ENCODE results near the gene DRP2.
"Not testable (repeated sequence)": the region's sequence is repeated elsewhere in the genome, so short reads cannot be mapped to it uniquely, and the experiment has no call there.

The DRP2 gene, protein sequence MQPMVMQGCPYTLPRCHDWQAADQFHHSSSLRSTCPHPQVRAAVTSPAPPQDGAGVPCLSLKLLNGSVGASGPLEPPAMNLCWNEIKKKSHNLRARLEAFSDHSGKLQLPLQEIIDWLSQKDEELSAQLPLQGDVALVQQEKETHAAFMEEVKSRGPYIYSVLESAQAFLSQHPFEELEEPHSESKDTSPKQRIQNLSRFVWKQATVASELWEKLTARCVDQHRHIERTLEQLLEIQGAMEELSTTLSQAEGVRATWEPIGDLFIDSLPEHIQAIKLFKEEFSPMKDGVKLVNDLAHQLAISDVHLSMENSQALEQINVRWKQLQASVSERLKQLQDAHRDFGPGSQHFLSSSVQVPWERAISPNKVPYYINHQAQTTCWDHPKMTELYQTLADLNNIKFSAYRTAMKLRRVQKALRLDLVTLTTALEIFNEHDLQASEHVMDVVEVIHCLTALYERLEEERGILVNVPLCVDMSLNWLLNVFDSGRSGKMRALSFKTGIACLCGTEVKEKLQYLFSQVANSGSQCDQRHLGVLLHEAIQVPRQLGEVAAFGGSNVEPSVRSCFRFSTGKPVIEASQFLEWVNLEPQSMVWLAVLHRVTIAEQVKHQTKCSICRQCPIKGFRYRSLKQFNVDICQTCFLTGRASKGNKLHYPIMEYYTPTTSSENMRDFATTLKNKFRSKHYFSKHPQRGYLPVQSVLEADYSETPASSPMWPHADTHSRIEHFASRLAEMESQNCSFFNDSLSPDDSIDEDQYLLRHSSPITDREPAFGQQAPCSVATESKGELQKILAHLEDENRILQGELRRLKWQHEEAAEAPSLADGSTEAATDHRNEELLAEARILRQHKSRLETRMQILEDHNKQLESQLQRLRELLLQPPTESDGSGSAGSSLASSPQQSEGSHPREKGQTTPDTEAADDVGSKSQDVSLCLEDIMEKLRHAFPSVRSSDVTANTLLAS

DNA sequence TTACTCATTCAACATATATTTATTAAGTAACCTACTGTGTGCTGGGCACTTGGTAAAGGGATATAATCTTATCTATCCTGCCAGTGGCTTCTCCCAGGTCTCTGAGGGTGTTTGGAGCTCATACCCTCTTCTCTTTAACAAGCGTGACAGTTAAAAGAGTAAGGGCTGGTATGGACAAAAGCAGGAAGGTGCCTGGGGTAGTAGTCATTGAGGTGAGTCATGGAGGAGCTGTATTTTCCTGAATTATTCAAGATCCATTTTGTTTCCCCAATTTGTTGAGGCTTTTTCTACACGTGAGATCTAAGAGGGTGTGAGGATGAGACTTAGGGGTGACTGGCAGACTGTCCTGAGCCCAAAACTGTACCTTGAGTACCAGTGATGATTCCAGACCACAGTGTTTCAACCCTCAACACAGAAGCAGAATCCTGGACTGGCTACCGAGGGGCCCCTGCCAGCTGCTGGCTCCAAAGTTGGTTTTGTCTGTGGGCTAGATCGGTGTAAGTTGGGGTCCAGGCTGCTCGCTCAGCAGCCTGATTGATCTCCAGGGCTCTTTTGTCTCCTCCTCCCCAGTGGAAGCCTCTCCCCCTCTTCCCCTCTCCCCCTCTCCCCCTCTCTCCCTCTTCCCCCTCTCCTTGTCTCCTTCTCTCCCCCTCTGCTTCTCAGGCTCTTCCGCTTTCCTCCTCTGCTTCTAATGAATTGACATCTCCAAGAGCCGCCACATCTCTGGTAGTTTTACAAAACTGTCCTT, at the start of gene DRP2:
Gene DRP2, plus strand, starts transcription at position 671 of the 748 bp plus-strand sequence. CDS start 11,862 bp downstream, outside the sequence.
- no peak for DNase-seq

DNA sequence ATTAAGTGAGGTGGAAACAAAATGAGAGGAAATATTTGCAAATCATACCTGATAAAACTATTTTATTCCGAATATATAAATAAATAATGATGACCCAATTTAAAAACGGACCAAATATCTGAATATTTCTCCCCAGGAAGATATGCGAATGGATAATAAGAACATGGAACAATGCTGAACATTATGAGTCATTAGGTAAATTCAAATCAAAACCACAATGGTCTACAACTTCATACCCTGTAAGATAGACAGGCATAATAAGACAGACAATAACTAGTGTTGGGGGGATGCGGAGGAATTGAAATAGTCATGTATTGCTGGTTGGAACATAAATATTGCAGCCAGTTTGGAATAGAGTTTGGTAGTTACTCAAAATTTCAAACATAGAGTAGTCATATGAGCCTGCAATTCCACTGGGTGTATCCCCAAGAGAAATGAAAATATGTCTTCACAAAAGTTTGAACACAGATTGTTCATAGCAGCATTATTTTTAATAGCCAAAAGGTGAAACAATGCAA, 47.6 kb upstream of the DRP2 start:
- no peak for DNase-seq

GRCh38 chrX:101176439-101176838, 43.1 kb upstream of the DRP2 start:
- no peak for DNase-seq

- DNase-seq: not testable (repeated sequence)
Measured at GRCh38 chrX:101184876-101185275, 34.7 kb upstream of the DRP2 start.

GRCh38 chrX:101187961-101188360, 31.6 kb upstream of the DRP2 start:
- not testable (repeated sequence) for DNase-seq

GRCh38 chrX:101190736-101191135, 28.9 kb upstream of the DRP2 start:
- no peak for DNase-seq

GRCh38 chrX:101191217-101191750, 28.3 kb upstream of the DRP2 start:
- DNase-seq: no peak

DNA sequence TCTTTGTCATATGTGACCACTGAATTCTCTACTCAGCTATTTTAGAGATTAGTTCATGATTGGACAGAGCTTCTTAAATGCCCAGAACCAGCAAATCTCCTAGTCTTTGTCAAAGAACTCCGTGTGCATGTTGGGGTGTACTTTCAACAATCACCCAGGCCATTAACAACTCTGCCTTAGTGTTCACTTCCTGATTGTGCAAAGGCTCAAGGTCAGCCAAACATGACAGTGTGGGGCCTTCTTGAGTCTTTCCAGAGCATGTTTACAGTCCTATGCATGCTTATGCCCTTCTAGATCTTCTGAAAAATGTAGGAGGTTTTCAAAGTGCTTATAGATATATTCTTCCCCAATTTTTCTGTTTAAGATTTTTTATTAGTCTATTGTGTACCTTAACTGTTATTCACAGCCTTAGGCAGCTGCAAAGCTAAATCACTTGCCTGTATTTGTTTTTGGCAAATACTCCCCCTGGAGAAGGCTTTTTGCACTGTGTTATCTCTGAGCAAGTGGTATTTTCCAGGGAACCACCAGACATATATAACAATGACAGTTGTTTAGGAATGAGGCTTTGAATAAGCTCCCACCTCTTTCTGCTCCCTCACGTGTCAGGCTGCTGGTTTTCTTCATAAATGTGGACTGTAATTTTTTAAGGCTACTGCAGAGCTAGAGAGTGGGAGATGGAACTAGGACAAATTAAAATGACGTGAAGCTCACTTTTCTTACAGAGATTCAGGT, 24.0 kb upstream of the DRP2 start:
- DNase-seq: no peak

- no peak for DNase-seq
Measured at GRCh38 chrX:101203761-101204351, 15.7 kb upstream of the DRP2 start.

- no peak for DNase-seq
Measured at GRCh38 chrX:101206471-101206870, 13.1 kb upstream of the DRP2 start.

GRCh38 chrX:101208152-101208905, 11.3 kb upstream of the DRP2 start:
- DNase-seq: no peak

DNA sequence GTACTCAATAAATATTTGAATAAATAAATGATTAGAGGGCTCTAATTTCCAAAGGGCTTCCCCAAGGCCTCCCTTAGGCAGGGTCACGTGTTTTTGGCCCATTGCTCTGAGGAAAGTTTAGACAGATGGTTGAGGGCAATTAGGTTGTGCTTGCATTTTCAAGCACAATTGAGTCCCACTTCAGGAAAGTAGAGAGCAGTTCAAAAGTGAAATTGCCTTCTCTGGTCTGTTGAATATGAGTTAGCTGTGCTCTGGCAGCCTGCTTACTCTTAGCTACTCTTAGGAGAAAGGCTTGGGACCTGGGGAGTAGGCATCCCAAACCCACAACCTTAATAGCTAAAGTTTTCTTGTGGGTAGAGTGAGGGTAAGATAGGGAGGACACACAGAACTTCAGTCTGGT, 9.0 kb upstream of the DRP2 start:
- no peak for DNase-seq

GRCh38 chrX:101217689-101218088, 1.9 kb upstream of the DRP2 start:
- no peak for DNase-seq

DNA sequence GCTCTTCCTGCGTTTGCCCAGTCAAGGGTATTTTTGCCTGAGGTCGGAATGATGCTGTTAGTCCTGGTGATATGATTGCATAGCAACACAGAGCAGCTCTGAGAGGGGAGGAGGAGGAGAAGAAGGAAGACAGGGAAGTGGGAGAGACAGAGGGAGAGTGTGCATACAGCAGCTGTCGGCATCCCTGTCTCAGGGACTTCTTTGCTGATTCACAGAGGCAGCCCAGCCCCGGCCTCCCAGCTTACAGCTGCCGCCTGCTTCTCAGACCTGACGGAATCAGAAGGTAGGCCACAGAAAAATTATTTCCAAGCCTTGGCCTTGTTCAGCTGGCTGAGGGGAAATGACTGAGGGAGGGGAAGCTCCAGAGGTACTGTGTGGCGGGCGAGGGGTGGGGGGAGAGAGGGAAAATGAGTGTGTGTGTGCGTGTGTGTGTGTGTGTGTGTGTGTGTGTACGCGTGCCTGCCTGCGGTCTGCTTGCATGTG, 319 bp downstream of the DRP2 start:
- DNase-seq: no peak

DNA sequence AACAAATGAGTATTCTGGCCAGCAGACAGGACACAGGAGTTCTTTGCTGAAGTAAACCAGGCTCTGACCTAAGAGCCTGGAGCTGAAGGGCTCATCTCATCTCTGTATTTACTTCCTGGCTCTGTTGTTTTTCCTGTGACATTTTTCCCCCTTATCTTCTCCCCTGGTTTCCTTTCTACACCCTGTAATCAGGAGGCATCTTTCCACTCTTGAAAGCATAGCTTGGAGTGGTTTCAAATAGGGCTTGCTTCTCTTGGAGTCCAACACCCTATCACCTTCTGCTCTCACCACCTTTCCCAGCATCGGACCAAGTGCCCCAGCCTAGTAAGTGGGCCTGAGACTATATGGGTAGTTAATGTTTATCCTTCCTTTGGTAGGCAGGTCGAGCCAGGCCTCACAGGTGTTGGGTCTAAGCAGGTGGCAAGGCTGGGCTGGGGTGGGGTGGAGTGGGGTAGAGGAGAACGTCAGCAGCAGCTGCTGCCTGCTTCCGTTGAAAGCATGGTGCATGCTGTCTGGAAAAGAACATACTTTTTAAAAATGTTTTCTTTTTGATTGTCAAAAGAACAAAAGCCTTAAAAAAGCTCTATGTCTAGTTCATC, 1.2 kb downstream of the DRP2 start:
- no peak for DNase-seq

DNA sequence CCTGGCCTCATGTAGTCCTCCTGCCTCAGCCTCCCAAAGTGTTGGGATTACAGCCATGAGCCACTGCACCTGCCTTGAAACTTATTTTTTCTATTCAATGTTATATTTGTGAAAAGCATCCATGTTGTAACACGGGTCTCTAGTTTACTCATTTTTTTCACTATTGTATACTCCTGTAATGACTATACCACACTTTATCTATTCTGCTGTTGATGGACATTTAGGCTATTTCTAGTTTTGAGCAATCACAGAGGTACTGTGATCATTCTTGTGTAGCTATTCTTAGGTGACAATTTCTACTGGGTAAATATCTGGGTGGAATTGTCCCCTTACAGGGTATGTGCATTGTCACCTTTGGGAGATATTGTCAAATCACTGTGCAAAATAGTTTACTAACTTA, 3.6 kb downstream of the DRP2 start:
- no peak for DNase-seq

DNA sequence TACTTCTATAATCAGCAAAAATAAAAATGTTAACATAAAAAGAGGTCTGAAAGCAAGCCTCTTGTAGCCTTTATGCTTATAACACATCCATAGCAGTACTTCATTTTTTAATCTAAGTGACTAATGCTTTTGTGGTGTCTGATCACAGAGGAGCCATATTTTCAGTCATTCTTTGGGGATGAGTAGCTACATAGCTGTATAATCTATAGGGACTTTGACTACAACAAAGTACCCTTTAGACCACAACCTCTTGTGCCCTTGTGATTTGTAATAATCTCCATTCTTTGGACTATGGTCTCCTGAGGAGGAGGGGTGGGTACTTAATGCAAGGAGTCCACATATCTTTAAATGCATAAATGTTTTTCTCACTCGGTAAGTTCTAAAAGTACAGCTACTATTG, 9.6 kb downstream of the DRP2 start:
- DNase-seq: no peak

DNA sequence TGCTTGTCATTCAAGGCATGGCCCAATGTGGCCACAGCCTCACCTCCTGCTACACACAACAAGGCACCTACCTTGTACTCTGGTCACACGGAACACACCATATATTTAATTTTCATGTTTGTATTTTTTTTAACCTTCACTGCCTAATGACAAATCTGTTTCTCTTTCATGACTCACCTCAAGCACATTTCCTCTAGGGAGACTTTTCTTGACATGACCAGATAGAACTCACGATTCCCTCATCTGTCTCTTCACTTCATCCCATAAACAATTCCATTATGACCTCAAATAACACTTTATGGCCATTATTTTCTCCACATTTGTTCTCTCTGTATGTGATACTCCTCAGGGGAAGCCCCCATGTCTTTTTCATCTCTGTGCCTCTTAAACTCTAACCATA, 11.1 kb downstream of the DRP2 start:
- DNase-seq: no peak

DNA sequence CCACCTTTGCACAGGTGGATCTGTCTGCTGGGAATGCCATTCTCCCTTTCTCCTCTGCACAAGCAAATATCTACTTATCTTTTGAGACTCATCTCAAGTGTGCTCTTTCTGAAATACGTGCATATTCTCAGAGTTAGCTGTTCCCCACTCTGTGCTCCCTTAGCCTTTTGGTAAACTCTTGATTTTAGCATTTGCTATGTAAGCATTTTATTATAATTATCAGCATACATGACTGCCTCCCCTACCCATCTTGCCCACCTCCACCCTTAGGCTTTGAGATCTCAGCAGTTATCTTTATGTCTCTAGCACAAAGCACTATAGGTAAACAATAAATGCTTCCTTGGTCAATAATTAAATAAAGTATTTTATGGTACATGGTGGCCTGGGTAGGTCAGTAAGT, 11.5 kb downstream of the DRP2 start:
- DNase-seq: no peak

- no peak for DNase-seq
Measured at GRCh38 chrX:101232316-101232715, 12.7 kb downstream of the DRP2 start.
